Measurements from ENCODE around the gene TSPAN16. TPM values are rescaled to one million over a fixed set of nuclear protein-coding genes. Genes with fewer than 3 reads are reported as not detected.
A peak's percentile ranks its signal among the peaks of the same experiment; 100 is the strongest.

Gene TSPAN16
- total and polyA plus RNA-seq, 2 donors (not counting 3 experiments of a cell fraction or from before 2014, with no cell fraction given): not detected

DNA sequence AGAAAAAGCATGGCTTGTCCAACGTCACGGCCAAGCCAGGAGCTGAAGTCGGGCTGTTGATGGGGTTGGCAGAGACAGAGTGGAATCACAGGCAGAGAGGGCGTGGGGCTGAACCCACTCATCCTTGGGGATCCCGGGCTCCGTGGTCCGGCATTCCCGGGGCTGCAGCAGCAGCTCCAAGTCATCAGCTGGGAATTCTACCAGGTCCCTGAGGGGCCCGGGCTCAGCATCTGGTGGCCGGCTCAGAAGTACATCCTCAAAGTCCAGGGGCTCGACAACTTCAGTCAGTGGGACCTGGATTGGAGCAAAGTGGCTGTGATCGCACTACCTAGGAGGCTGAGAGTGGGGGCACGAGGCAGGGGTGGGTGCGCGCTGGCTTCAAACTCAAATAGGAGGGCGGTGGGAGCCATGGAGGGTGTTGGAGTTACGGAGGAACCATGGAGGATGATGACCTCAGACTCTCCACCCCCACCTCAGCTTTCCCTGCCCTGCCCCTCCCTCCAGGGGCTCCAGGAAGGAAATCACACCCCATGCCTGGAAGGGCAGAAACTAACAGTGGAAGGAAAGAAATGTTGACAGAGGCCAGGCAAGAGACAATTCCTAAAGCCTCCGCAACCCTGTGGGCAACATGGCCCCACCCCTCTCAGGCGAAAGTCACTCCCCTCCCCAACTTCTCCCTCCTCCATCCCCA lies 43.1 kb upstream of the TSPAN16 start:
- H3K4me3 ChIP-seq (replicated peaks in 1 of 3; ENCODE audit: insufficient read depth in 1 of 3, low read depth in 1 of 3, low read length in 3 of 3): no peak overlapping the region
- H3K79me2 ChIP-seq (ENCODE audit: control insufficient read depth, insufficient read depth, low read length): peaks cover 28% of the 10 kb centered on the region
- ChIA-PET POLR2A (no interaction called here), CTCF (interaction anchor here (0.8 to 1.8 kb wide), 4 partner anchors 9 to 230 kb away, joined by 3 to 7 read pairs (median 4); no protein-coding TSS in a partner anchor)
- H4K20me1 ChIP-seq (replicated peaks; ENCODE audit: control insufficient read depth, extremely low read depth, insufficient read depth, low read length): no peaks in the 10 kb centered on the region
- no peak overlapping the region for H2AFZ ChIP-seq (ENCODE audit: low read depth, low read length)
- TSS peak; percentile 18 for BruUV-seq (replicated peaks)
- peaks cover 32% of the 10 kb centered on the region for H3K4me1 ChIP-seq (ENCODE audit: control insufficient read depth, extremely low read depth, insufficient read depth, low read length)
- no peak for DNase-seq (ENCODE audit: low read depth, low spot score)
- peak; percentile 43 for TF ChIP-seq POLR2AphosphoS5 (IDR thresholded peaks at IDR 0.05; ENCODE audit: insufficient read depth, low read depth, low read length)
- no peak for TF ChIP-seq JUN (IDR thresholded peaks at IDR 0.05; ENCODE audit: borderline replicate concordance, insufficient read depth, insufficient read length, low read depth)
- TF ChIP-seq POLR2A (IDR thresholded peaks at IDR 0.05; ENCODE audit: low read depth, low read length): peak; percentile 32
- TF ChIP-seq EZH2 (IDR thresholded peaks at IDR 0.05; ENCODE audit: borderline replicate concordance, low read depth, low read length, severe bottlenecking): no peak
- no peaks in the 10 kb centered on the region for H3K27me3 ChIP-seq (ENCODE audit: control insufficient read depth in 2 of 2, insufficient read depth in 2 of 2, low read length in 2 of 2)
- H3K36me3 ChIP-seq (ENCODE audit: control insufficient read depth in 2 of 2, extremely low read depth in 1 of 2, insufficient read depth in 2 of 2, low read length in 2 of 2): peaks cover 12 to 26% of the 10 kb centered on the region in 2 experiments
- no peaks in the 10 kb centered on the region for H3K9me3 ChIP-seq (replicated peaks; ENCODE audit: control insufficient read depth, insufficient read depth, low read length)
- FAIRE-seq: peak; percentile 90
- peak overlapping the region; percentile 13 for H3K9ac ChIP-seq (replicated peaks; ENCODE audit: extremely low read depth, insufficient read depth, low read length)
- no peak overlapping the region for H3K4me2 ChIP-seq (ENCODE audit: insufficient read depth, low read length)
- no peaks in the 10 kb centered on the region for H3K9me1 ChIP-seq (replicated peaks; ENCODE audit: control insufficient read depth, extremely low read depth, insufficient read depth, low read length)
- H3K27ac ChIP-seq (ENCODE audit: insufficient read depth, low read depth, low read length): peak overlapping the region; percentile 38
- intact Hi-C loops (cut with micrococcal nuclease): loop anchor here (1.0 kb wide), 2 partner anchors 10 to 11 kb away; no protein-coding TSS in a partner anchor
- dilution Hi-C loops (cut with MboI; ENCODE audit: extremely low pct_ligation_motif_present, low sequenced_read_pairs): no loop called here

DNA sequence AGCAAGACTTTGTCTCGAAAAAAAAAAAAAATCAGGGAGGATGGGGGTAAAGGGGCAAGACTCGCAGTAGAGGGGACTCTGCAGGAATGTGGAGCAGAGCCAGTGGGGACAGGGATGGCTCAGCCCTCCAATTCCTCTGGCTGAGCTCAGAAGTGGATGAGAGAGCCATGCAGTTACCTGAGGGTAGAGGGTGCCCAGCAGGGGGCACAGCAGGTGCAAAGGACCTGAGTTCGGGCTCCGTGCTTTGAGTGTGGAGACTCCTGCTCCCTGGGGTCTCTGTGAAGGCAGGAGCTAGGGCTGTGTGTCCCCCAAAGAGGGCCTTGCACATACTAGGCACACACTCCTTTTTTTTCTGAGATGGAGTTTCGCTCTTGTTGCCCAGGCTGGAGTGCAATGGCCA lies 41.3 kb upstream of the TSPAN16 start:
- ChIA-PET CTCF (interaction anchor here (1.1 to 2.9 kb wide), 4 partner anchors 10 to 40 kb away, joined by 3 to 25 read pairs (median 4); no protein-coding TSS in a partner anchor), POLR2A (interaction anchor here (0.5 kb wide), 1 partner anchor 419 kb away, joined by 3 read pairs; the partner anchor contains the start of gene TMED1)
- Histone ChIP-seq H3K9me1 (replicated peaks; ENCODE audit: control insufficient read depth, extremely low read depth, insufficient read depth, low read length) (no peaks in the 10 kb centered on the region), H3K27me3 (ENCODE audit: control insufficient read depth in 2 of 2, insufficient read depth in 2 of 2, low read length in 2 of 2) (no peaks in the 10 kb centered on the region), H3K79me2 (ENCODE audit: control insufficient read depth, insufficient read depth, low read length) (peaks cover 38% of the 10 kb centered on the region), H3K4me1 (ENCODE audit: control insufficient read depth, extremely low read depth, insufficient read depth, low read length) (peaks cover 28% of the 10 kb centered on the region), H3K4me3 (replicated peaks in 1 of 3; ENCODE audit: insufficient read depth in 1 of 3, low read depth in 1 of 3, low read length in 3 of 3) (no peak overlapping the region), H3K36me3 (ENCODE audit: control insufficient read depth in 2 of 2, extremely low read depth in 1 of 2, insufficient read depth in 2 of 2, low read length in 2 of 2) (peaks cover 10 to 20% of the 10 kb centered on the region in 2 experiments), H3K9me3 (replicated peaks; ENCODE audit: control insufficient read depth, insufficient read depth, low read length) (no peaks in the 10 kb centered on the region), H3K9ac (replicated peaks; ENCODE audit: extremely low read depth, insufficient read depth, low read length) (no peak overlapping the region), H3K4me2 (ENCODE audit: insufficient read depth, low read length) (no peak overlapping the region), H4K20me1 (replicated peaks; ENCODE audit: control insufficient read depth, extremely low read depth, insufficient read depth, low read length) (no peaks in the 10 kb centered on the region), H2AFZ (ENCODE audit: low read depth, low read length) (no peak overlapping the region), H3K27ac (ENCODE audit: insufficient read depth, low read depth, low read length) (no peak overlapping the region)
- TF ChIP-seq, protein P1, sequence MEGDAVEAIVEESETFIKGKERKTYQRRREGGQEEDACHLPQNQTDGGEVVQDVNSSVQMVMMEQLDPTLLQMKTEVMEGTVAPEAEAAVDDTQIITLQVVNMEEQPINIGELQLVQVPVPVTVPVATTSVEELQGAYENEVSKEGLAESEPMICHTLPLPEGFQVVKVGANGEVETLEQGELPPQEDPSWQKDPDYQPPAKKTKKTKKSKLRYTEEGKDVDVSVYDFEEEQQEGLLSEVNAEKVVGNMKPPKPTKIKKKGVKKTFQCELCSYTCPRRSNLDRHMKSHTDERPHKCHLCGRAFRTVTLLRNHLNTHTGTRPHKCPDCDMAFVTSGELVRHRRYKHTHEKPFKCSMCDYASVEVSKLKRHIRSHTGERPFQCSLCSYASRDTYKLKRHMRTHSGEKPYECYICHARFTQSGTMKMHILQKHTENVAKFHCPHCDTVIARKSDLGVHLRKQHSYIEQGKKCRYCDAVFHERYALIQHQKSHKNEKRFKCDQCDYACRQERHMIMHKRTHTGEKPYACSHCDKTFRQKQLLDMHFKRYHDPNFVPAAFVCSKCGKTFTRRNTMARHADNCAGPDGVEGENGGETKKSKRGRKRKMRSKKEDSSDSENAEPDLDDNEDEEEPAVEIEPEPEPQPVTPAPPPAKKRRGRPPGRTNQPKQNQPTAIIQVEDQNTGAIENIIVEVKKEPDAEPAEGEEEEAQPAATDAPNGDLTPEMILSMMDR (IDR thresholded peaks at IDR 0.05; ENCODE audit: extremely low read depth in 1 of 2, insufficient read depth in 1 of 2, low read depth in 1 of 2, low read length in 2 of 2): peak; percentile 11 to 29
- TF ChIP-seq FOS (IDR thresholded peaks at IDR 0.05; ENCODE audit: borderline replicate concordance, insufficient read depth, low read length): no peak
- no peak for TF ChIP-seq POLR2AphosphoS5 (IDR thresholded peaks at IDR 0.05; ENCODE audit: insufficient read depth, low read depth, low read length)
- BruUV-seq (replicated peaks): no TSS peak
- FAIRE-seq: no peak
- intact Hi-C loops (cut with micrococcal nuclease) (no loop called here), dilution Hi-C loops (cut with MboI; ENCODE audit: extremely low pct_ligation_motif_present, low sequenced_read_pairs) (no loop called here)
- no peak for DNase-seq (ENCODE audit: low read depth, low spot score)
